Smooth muscle cell (in vitro differentiated cells): ENCODE measurements around the gene PPP1R7. TPM values are rescaled to one million over a fixed set of nuclear protein-coding genes. Genes with fewer than 3 reads are reported as not detected.
A peak's percentile ranks its signal among the peaks of the same experiment; 100 is the strongest.

Experiments used
- DNase-seq: peaks from one replicate; lab custom pipeline; 2025; ENCODE audit not compliant: unreplicated experiment; lab: John Stamatoyannopoulos, UW
- H2AFZ ChIP-seq: fragments of 200-600 bp; sonication (generic); 2 replicates; pipeline ENCODE4 v1.6.0; 2016; ENCODE audit warnings: antibody characterized with exemption, low read depth, mild to moderate bottlenecking
- H3F3A ChIP-seq: fragments of 200-600 bp; sonication (generic); 2 replicates; pipeline ENCODE4 v1.6.0; 2017; ENCODE audit warnings: antibody characterized with exemption, low read depth
- H3K27ac ChIP-seq: fragments of 200-600 bp; sonication (generic); 2 replicates; pipeline ENCODE4 v1.5.1; 2016; ENCODE audit warnings: low read depth, mild to moderate bottlenecking
- H3K27me3 ChIP-seq: fragments of 200-600 bp; sonication (generic); 2 replicates; pipeline ENCODE4 v1.6.1; 2016; ENCODE audit warnings: low read depth, mild to moderate bottlenecking
- H3K36me3 ChIP-seq: fragments of 200-600 bp; sonication (generic); 2 replicates; pipeline ENCODE4 v1.5.1; 2016; ENCODE audit warnings: low read depth
- H3K4me1 ChIP-seq: fragments of 200-600 bp; sonication (generic); 2 replicates; pipeline ENCODE4 v1.5.1; 2016; ENCODE audit warnings: low read depth
- H3K4me2 ChIP-seq: fragments of 200-600 bp; sonication (generic); 2 replicates; pipeline ENCODE4 v1.6.0; 2016; ENCODE audit warnings: mild to moderate bottlenecking
- H3K4me3 ChIP-seq: fragments of 200-600 bp; sonication (generic); 2 replicates; pipeline ENCODE4 v1.5.1; 2016; ENCODE audit warnings: mild to moderate bottlenecking
- H3K79me2 ChIP-seq: fragments of 200-600 bp; sonication (generic); 2 replicates; pipeline ENCODE4 v1.6.0; 2016; ENCODE audit warnings: low read depth, mild to moderate bottlenecking
- H3K9ac ChIP-seq: fragments of 200-600 bp; sonication (generic); 2 replicates; pipeline ENCODE4 v1.6.0; 2016; ENCODE audit warnings: low read depth
- H3K9me3 ChIP-seq: fragments of 200-600 bp; sonication (generic); replicated peaks from 2 replicates; pipeline ENCODE4 v1.5.1; 2016; ENCODE audit warnings: low read depth
- H4K20me1 ChIP-seq: fragments of 200-600 bp; sonication (generic); 2 replicates; pipeline ENCODE4 v1.6.0; 2016; ENCODE audit warnings: low read depth
- WGBS: methylation state at CpG from one replicate; pipeline ENCODE4 v1.1.7; 2016; ENCODE audit warnings: low lambda C conversion rate; 5-methylcytosine and 5-hydroxymethylcytosine counted together
- polyA plus RNA-seq: library from polyadenylated mRNA; unstranded; fragments of >200 nt; fragmentation: Nextera tagmentation; extraction: Ambion mirVana; gene quantifications from 2 replicates; pipeline ENCODE4 v1.2.1, GENCODE V29; 2016
- total RNA-seq: library from RNA; depleted of rRNA; stranded (reverse); fragments of >200 nt; gene quantifications from 2 replicates; pipeline ENCODE4 v1.2.3, GENCODE V29; 2014
- TF ChIP-seq, protein P1 (sequence below): fragments of 200-600 bp; sonication (generic); IDR thresholded peaks from 2 replicates; pipeline ENCODE4 v1.5.1; 2017; ENCODE audit warnings: borderline replicate concordance, mild to moderate bottlenecking, antibody characterized with exemption; ENCODE audit not compliant: insufficient read depth, poor library complexity, severe bottlenecking

PPP1R7 gene
- total and polyA plus RNA-seq, 2 experiments from 2014 or later, result 54.3 to 74.9 TPM

DNA sequence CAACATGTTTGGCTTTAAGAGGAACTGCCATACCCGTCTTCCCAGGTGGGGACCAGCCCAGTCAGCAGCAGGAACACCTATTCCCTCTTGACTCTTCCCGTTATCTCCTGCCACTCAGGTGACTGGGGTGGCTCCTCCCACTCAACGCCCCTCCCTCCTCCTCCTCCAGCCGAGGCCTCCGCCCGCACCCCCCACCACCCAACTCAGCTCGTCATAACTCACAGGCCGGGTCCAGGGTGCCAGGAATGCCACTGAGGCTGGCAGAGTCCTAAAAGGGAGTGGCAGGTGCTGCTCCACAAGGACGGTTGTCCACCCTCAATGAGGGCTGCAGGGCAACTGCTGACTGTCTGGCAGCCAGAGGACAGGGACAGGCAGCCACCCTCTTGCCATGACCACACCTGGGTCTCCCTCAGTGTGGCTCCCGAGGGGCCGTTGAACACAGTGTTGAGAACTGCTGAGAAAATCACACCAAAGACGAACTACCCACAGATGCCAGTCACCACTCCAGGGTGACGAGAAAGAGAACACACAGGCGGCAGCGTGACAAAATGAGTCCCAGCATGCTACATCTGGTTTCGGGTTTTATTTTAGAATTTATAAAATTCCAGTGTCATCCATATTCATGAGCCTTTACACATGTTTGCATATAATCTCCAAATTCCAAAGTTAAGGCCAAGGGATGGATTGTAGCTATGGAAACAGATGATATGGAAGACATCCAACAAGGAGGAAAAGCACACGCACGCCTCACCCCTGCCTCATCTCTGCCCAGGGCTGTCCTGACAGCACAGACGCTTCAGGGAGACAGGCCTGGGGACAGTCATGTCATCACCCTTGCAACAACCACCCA is 76.7 kb downstream of the PPP1R7 start:
- no peak for DNase-seq
- Histone ChIP-seq H3K9ac (no peak overlapping the region), H3K27ac (peak overlapping the region; percentile 38), H3K4me3 (no peak overlapping the region), H4K20me1 (peaks cover 98% of the 10 kb centered on the region), H3F3A (peaks cover 53% of the 10 kb centered on the region), H3K4me2 (no peak overlapping the region), H3K79me2 (no peaks in the 10 kb centered on the region), H3K4me1 (no peaks in the 10 kb centered on the region), H2AFZ (no peak overlapping the region), H3K36me3 (no peaks in the 10 kb centered on the region), H3K27me3 (no peaks in the 10 kb centered on the region), H3K9me3 (no peaks in the 10 kb centered on the region)
- TF ChIP-seq, protein P1, sequence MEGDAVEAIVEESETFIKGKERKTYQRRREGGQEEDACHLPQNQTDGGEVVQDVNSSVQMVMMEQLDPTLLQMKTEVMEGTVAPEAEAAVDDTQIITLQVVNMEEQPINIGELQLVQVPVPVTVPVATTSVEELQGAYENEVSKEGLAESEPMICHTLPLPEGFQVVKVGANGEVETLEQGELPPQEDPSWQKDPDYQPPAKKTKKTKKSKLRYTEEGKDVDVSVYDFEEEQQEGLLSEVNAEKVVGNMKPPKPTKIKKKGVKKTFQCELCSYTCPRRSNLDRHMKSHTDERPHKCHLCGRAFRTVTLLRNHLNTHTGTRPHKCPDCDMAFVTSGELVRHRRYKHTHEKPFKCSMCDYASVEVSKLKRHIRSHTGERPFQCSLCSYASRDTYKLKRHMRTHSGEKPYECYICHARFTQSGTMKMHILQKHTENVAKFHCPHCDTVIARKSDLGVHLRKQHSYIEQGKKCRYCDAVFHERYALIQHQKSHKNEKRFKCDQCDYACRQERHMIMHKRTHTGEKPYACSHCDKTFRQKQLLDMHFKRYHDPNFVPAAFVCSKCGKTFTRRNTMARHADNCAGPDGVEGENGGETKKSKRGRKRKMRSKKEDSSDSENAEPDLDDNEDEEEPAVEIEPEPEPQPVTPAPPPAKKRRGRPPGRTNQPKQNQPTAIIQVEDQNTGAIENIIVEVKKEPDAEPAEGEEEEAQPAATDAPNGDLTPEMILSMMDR, result no peak
- 83% methylated on average over 19 of the region's 19 CpGs for WGBS

DNA sequence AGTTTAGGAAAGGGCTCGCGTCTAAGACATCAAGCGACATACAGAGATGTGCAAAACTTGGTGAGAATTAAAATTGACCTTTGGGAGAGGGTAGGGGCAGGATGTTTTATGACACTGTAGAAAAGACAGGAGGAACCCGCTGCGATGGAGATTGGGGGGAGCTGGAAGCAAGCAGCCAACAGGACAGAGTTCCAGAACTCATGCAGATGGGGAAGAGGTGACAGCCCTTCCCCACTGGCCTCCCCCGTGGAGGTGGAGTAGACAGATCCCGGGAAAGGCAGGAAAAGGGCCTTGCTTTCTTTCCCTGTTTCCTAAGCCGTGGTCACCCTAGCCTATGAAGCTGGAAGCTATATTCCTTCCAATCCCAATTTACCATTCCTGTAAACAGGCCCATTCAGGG is 77.3 kb downstream of the PPP1R7 start:
- WGBS, result 90% methylated on average over 8 of the region's 8 CpGs
- Histone ChIP-seq H3F3A (peaks cover 57% of the 10 kb centered on the region), H3K4me2 (no peak overlapping the region), H3K4me1 (no peaks in the 10 kb centered on the region), H4K20me1 (peaks cover 100% of the 10 kb centered on the region), H3K36me3 (no peaks in the 10 kb centered on the region), H2AFZ (no peak overlapping the region), H3K9me3 (no peaks in the 10 kb centered on the region), H3K79me2 (peaks cover 1% of the 10 kb centered on the region), H3K27me3 (no peaks in the 10 kb centered on the region), H3K4me3 (no peak overlapping the region), H3K9ac (no peak overlapping the region), H3K27ac (peak overlapping the region; percentile 38)
- no peak for DNase-seq
- TF ChIP-seq, protein P1, result no peak

DNA sequence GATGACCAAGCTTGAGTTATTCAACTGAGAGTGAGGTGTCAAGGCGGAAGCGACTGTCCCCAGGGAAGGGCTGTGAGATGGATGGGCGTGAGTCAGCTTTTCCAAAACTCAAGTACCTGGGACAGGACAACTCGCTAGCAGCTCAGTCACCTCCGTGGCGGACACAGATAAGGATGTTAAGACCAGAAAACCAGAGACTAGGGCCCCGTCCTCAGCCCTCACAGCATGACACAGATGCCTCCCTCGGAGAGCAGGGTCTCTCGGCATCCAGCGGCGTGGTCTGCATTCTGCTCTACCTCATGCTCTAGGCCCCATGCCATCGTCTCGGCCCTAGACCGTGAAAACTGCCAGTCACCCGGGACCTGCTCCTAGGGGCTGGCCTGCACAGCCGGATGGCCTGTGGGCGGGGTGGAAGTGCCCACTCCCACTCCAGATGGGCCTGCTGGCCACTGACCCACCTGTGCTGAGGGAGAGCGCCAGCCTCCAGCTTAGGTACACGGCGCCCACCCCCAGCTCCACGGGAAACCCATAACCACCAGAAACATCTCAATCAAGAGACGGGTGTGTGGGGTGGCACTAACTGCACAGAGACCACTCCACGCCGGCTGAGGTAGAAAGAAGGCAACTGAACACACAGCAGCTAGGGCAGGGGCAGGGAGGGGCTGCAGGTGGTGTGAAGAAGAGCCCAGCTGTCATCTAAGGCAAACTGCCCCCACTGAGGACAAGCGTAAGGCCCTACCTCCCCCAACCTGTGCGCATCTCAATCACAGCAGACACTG is 78.0 kb downstream of the PPP1R7 start:
- WGBS, result 95% methylated on average over 26 of the region's 26 CpGs
- no peak overlapping the region for H3K9ac ChIP-seq
- no peak overlapping the region for H2AFZ ChIP-seq
- H3K4me2 ChIP-seq, result no peak overlapping the region
- TF ChIP-seq, protein P1, result no peak
- no peaks in the 10 kb centered on the region for H3K27me3 ChIP-seq
- no peak for DNase-seq
- H3F3A ChIP-seq, result peaks cover 61% of the 10 kb centered on the region
- H4K20me1 ChIP-seq, result peaks cover 100% of the 10 kb centered on the region
- peaks cover 3% of the 10 kb centered on the region for H3K79me2 ChIP-seq
- no peaks in the 10 kb centered on the region for H3K4me1 ChIP-seq
- H3K36me3 ChIP-seq, result no peaks in the 10 kb centered on the region
- no peak overlapping the region for H3K4me3 ChIP-seq
- peak overlapping the region; percentile 38 for H3K27ac ChIP-seq
- H3K9me3 ChIP-seq, result no peaks in the 10 kb centered on the region
